GM12873 (cell line): ENCODE measurements around the gene CRTC3.

Source experiments
- CTCF ChIP-seq: IDR thresholded peaks from 2 replicates; pipeline ENCODE4 v1.5.1; 2012; ENCODE audit warnings: low read depth, mild to moderate bottlenecking, moderate library complexity, low read length, control low read depth; ENCODE audit not compliant: insufficient read depth; ENCODE audit errors: missing control alignments

The CRTC3 gene

GRCh38 chr15:90603893-90604292 lies 74.2 kb downstream of the CRTC3 start:
- TF ChIP-seq CTCF, result peak; percentile 53

GRCh38 chr15:90606641-90607040 lies 76.9 kb downstream of the CRTC3 start:
- TF ChIP-seq CTCF, result no peak

- no peak for TF ChIP-seq CTCF
Observed at GRCh38 chr15:90607361-90607760, 77.6 kb downstream of the CRTC3 start.

- TF ChIP-seq CTCF, result no peak
Observed at GRCh38 chr15:90609242-90610180, 79.8 kb downstream of the CRTC3 start.

GRCh38 chr15:90610190-90610589 lies 80.5 kb downstream of the CRTC3 start:
- TF ChIP-seq CTCF, result no peak

GRCh38 chr15:90611157-90611556 lies 81.4 kb downstream of the CRTC3 start:
- no peak for TF ChIP-seq CTCF

GRCh38 chr15:90617171-90617570 lies 87.4 kb downstream of the CRTC3 start:
- TF ChIP-seq CTCF, result no peak
